NCI-H69 (cell line): ENCODE results near the gene CEP97.

ENCODE experiments used
- DNase-seq: peaks from one replicate; lab custom pipeline; 2025; lab: John Stamatoyannopoulos, UW

The CEP97 gene

DNA sequence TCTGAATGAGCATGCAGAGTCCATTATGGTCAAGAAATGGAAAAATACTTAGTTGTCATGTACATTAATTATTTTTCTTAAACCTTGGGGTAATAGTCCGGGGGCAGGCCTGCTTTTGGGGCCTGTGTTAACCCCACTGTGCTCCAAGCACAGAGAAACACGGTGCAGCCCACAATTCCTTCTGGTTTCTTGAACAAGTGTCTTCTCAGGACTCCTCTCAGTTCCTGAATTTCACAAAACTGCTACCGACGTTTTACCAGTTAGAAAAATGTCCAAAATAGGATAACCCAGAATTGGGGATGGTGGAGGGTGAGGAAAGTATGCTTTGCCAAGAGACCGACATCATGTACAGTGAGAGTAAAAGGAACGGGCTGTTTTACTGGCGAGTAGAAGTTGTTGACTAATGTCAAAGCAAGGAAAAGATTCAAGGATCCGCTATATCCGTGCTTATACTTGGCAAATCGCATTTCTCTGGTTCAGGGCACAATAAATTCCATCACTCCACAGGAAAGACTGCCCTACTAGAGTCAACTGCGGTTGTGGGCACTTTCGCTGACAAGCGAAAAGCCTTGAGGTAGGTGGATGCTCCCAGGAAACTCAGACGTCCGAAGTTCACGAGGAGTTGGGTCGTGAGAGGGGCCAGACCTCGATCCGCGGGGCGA, 54.1 kb downstream of the CEP97 start:
- DNase-seq = no peak

- peak; percentile 86 for DNase-seq
These were observed 54.8 kb downstream of the CEP97 start, which contains the start of gene NXPE3 for GRCh38 chr3:101779047-101779821. TSS of gene NXPE3 (plus strand) at chr3:101779211. CDS start at chr3:101785597, 6,386 bp downstream.

DNA sequence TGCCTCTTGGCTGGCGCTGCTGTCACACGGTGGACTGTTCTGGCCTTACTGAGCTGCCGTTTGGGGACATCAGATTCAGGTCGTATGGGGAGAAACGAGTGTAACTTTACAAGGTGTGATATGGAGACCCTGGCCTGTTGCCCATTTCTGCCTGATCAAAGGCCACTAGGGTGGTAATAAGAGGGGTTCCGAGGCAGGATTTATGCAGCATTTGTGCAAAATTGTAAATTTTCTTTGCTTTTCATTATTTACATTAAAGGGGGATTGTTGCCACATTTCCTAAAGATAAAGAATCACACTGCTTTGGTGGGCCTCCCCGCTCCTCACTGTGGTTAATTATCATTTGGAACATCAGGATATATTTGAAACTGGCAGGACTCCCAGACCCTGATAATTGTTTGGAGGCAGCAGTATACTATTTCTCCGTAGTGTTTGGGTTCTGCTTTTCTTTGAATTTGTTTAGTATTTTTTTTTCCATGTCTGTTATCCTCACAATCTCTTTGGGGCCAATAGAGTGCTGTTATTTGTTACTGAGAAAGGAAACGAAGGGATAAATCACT, 55.5 kb downstream of the CEP97 start:
- peak; percentile 10 for DNase-seq

DNA sequence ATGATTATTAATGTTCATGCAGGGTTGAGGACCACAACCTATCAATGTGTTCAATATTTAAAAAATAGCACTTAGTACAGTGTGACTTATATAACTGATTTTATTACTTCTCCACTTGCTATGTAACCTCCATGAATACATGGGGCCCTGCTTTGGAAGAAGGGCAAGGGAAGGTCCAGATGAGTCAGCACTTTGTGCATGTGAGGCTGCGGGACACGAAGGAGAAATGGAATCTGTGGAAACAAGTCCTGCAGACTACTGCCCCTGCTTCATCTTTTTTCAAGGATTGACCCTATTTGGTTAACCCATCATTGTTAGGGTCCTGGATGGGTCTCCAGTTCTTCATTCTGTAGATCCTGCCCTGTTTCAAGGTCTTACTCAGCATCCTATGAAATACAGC, 56.2 kb downstream of the CEP97 start:
- peak; percentile 0 for DNase-seq

DNA sequence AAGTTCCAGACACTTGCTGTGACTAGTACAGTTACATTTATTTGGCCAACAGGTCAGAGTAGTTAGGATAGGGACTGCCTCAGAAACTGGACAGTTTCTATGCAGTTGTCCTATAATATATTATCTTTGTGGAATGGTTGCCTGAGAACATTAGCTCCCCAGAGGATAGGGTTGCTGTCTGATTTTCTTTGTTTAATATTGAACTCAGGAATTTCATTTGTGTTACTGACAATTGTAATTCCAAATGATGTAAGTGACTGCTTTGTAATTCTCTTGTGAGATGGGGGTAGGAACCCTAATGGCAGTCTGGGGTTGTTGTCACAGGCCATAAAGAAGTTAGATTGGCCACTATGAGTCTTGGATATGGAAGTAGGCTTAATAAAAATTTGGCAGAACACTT, 56.8 kb downstream of the CEP97 start:
- no peak for DNase-seq

- no peak for DNase-seq
These were observed 60.6 kb downstream of the CEP97 start for GRCh38 chr3:101784855-101785613.

GRCh38 chr3:101791778-101792177, 67.4 kb downstream of the CEP97 start:
- DNase-seq = no peak

DNA sequence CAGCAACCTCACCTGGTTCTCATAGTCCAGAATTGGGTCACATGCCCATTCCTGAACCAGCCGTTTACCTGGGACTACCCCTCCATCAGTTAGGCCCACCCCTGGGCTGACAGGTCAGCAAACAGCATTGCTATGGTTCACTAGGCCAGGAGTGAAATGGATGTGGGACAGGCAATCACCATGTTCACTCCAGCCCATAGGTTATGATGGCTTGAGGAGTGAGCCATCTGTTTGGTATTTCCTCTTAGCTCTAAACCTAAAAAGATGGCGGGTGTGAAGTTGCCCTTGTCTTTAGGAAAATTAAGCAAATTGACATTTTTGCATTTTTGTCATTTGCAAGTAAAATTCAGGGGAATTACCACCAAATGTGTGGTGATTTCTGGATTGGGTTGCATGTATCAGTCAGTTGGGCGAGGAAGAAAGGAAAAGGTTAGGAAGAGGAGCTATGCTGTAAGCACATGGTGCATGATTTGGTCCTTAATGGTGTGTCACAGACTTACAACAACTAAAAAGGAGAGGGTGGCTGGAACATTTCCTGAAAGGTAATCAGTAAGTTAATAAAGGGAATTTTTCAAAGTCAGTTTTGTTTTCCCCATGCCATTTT, 71.8 kb downstream of the CEP97 start:
- DNase-seq = no peak

DNA sequence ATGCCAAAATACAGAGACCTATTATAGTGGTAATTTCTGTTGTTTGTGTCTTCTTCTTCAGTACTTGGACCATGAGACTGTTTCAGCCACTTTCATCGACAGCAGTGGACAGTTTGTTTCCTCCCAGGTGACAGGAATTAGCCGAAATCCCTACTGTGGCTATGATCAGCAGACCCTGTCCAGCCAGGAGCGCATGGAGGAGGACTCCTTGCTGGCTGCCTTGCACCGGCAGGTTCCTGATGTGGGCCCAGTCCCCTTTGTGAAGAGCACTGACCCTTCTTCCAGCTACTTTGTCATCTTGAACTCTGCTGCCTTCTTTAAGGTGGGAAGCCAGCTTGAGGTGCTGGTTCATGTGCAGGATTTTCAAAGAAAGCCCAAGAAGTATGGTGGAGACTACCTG, 76.8 kb downstream of the CEP97 start:
- DNase-seq = no peak

GRCh38 chr3:101802179-101802578, 77.8 kb downstream of the CEP97 start:
- DNase-seq = no peak

DNA sequence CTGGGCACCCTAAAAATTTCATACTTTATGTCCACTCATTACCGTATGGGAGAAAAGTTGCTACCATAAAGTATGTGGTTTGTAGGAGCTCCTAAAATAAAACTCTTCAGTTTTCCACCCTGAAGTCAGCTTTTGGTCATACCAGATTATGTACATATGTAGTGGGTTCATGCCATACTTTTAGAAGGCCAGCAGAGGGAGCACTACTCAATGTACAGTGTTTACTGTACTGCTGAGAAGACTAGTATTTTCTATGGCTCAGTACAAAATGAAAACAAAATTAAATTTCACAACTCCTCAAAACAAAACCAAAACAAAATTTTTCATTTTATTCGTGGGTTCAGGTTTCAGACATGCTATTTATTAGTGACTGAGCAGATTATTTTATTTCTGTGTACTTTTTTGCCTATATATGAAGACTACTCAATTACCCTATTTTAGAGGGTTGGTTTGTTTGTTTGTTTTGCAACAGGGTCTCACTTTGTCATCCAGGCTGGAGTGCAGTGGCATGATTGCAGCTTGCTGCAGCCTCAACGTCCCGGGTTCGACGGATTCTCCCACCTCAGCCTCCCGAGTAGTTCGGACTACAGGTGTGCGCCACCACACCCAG, 78.9 kb downstream of the CEP97 start:
- peak; percentile 63 for DNase-seq

- peak; percentile 2 for DNase-seq
These were observed 79.5 kb downstream of the CEP97 start for GRCh38 chr3:101803939-101804338.

GRCh38 chr3:101806491-101806890, 82.1 kb downstream of the CEP97 start:
- DNase-seq = no peak

DNA sequence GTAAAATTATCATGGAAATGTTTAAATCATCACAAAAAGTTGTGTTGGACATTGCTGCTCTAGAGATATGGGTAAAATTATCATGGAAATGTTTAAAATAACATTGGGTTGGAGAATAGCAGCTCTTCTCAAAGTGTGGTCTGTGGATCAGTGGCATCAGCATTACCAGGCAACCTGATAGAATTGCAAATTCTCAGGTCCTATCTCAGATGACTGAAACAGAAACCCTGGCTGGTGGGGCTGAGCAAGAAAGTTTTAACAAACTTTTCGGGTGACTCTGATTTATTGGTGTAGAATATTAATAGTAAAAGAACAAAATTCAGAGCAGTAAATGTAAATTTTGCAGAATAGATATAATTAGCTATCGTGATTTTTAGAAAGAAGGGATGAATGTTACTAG, 83.5 kb downstream of the CEP97 start:
- no peak for DNase-seq

GRCh38 chr3:101809178-101810021, 85.0 kb downstream of the CEP97 start:
- DNase-seq = peak; percentile 33

GRCh38 chr3:101810022-101810418, 85.6 kb downstream of the CEP97 start:
- no peak for DNase-seq

DNA sequence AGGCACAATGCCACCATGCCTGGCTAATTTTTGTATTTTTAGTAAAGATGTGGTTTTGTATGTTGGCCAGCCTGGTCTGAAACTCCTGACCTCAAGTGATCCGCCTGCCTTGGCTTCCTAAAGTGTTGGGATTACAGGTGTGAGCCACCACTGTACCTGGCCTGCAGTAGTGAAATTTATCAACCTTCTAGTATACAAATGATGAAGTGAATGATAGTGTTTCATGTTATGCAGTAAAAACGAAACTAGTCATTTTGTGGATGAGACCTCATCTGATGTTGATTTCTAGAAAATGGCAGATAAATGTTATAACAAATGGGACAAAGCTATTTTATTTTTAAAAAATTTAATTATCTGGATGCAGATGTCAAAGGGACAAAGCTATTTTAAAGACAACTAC, 87.5 kb downstream of the CEP97 start:
- DNase-seq = no peak

- no peak for DNase-seq
These were observed 88.5 kb downstream of the CEP97 start for GRCh38 chr3:101812895-101813294.

- DNase-seq = peak; percentile 2
These were observed 89.5 kb downstream of the CEP97 start for GRCh38 chr3:101813817-101814440.

GRCh38 chr3:101814835-101815234, 90.4 kb downstream of the CEP97 start:
- DNase-seq = no peak
